IPS DF 19.7 (cell line): ENCODE data around the gene RGSL1.
"Not testable (repeated sequence)": the region's sequence is repeated elsewhere in the genome, so short reads cannot be mapped to it uniquely, and the experiment has no call there.

Experiments used
- DNase-seq: peaks from one replicate; pipeline ENCODE4 v3.0.0-alpha.2; 2013; ENCODE audit warnings: low read depth, low spot score

The RGSL1 gene

DNA sequence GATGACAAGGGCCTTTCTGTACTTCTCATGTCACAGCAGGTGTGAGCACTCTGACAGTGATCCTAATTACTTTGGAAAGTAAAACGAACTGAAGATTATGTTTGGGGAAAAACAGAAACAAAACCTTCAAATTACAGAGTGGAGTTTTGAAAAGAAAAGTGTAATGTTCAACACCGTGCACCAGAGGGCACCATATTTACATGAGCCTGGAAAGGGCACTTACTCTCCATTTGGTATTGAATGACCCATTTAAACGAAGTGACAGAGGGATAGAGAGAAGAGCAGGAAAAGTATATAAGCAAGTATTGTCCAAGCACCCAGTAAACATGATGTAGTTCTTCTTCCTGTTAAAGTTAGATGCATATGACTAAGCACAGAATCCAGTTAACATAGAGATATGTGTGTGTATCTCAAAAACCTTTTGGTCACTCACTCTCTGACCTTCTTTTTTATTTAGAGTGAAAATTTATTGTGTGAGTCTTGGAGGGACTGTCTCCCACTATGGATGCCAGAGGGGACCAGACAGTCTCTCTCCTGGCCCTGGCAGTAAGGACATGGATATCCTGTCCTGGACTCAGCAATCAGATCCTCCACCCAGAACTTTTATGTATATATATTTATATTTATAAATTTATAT, 3.8 kb upstream of the RGSL1 start:
- no peak for DNase-seq

GRCh38 chr1:182447124-182447523, 2.8 kb upstream of the RGSL1 start:
- DNase-seq, result not testable (repeated sequence)

GRCh38 chr1:182447660-182448059, 2.3 kb upstream of the RGSL1 start:
- no peak for DNase-seq

DNA sequence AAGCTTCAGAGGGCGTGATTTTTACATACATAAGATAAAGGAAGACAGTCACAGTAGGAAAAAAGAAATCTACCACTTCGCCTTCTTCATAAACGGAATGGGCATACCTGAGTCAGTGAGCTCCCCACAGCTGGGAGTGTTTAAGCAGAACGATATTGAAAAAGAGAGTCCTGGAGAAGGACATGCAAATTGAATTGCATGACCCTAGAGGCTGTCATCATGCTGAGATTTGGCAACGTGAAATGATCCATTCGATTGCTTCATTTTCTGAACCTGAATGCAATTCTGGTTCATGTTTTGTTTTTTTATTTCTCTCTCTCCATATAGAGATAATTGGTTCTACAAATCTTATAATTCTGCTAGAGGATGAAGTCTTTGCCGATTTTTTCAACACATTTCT, 3.7 kb downstream of the RGSL1 start:
- no peak for DNase-seq

DNA sequence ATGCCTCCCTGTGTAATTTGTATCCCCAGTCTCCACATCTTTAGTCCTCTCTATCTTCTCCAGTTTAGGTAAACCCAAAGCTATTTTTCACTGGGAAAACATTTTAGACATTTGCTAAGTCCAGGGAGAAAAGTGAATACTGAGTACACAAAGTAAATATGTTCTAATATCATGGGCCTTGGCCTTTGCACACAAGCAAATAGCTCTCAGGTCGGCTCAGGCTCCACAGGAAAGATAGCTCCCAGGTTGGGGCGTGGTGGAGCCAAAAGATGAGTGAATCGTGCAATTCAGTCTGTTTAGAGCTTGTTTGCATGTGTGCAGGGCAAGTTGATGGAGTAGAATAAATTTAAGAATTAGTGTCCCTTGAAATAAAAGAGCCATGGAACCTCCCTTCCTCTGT, 7.9 kb downstream of the RGSL1 start:
- DNase-seq, result no peak

DNA sequence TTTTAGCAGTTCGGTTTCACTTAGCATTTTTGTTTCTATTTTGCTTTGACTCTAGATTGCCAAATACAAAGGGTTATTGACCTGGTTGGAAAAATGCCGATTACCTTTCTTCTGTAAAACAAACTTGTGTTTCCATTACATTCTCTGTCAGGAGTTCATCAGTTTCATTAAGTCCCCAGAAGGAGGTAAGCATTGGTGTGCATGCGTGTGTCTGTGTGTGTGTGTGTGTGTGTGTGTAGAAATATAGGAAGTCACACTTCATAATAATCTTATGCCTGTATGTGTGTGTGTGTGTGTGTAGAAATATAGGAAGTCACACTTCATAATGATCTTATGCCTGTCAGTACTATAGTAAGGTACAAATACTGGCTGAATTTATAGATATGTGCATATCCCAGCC, 10.0 kb downstream of the RGSL1 start:
- no peak for DNase-seq

- no peak for DNase-seq
Observed at GRCh38 chr1:182460550-182460951, 10.6 kb downstream of the RGSL1 start.

DNA sequence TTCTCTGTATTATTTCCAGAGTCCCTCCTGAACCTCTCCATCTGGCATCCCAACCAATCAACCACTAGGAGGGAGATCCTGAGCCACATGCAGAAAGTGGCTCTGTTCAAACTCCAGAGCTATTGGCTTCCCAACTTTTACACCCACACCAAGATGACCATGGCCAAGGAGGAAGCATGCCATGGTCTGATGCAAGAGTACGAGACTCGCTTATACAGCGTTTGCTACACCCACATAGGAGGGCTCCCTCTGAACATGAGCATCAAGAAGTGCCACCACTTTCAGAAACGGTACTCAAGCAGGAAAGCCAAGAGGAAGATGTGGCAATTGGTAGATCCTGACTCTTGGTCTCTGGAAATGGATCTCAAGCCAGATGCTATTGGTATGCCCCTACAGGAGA, 23.6 kb downstream of the RGSL1 start:
- DNase-seq, result no peak

- DNase-seq, result no peak
Observed at GRCh38 chr1:182476625-182477024, 26.7 kb downstream of the RGSL1 start.

- no peak for DNase-seq
Observed at GRCh38 chr1:182478238-182478637, 28.3 kb downstream of the RGSL1 start.

DNA sequence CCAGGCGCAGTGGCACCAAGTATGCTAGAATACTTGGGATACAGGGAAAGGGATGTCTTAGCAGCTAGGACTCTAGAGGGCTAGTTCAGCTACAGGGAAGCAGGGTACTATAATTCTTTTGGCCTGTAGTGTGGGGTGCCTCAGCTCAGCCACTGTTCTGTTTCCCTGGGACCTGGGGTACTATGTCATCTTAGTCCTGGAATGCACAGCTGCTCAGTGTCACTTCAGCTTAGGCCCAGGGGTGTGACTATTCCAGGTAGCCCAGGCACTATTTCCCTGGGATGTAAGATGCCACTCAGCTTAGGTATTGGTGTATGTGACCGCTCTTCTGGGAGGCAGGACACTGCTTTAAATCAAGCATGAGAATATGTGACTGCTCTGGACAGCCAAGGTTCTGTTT, 34.1 kb downstream of the RGSL1 start:
- DNase-seq, result no peak

DNA sequence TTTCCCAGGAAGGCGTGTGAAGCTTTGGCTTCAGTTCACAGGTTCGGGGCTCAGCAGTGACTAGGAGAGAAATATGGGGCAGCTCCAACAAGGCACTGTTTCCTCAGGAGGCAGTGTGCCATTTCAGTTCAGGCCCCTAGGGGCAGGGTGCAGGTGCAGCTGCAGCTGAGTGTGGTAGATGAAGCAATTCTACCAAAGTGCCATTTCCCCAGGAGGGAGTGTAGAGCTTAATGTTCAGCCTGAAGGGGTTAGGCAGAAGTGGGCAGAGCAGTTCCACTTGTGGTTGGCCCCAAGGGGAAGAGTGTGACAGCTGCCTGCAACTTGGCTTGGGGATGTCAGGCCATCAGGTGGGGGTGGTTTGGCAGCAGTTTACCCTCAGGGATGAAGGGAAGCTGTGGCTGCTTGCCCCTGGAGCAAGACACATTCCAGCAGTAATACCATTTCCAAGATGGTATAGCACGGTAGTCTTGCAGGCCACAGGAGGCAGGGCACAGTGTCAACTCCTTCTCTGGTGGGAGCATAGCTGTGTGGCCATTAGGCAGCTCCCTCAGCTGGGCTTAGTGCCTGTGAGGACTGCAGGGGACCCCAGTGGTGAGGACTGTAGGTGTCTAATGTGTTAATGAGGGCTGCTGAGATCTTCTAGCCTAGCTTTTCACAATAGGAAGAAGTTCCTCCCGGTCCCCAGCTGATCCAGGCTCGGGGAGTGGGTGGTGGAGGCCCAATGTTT, 34.7 kb downstream of the RGSL1 start:
- DNase-seq, result peak; percentile 15

- DNase-seq, result no peak
Observed at GRCh38 chr1:182485861-182486260, 35.9 kb downstream of the RGSL1 start.

- no peak for DNase-seq
Observed at GRCh38 chr1:182488803-182489202, 38.9 kb downstream of the RGSL1 start.

DNA sequence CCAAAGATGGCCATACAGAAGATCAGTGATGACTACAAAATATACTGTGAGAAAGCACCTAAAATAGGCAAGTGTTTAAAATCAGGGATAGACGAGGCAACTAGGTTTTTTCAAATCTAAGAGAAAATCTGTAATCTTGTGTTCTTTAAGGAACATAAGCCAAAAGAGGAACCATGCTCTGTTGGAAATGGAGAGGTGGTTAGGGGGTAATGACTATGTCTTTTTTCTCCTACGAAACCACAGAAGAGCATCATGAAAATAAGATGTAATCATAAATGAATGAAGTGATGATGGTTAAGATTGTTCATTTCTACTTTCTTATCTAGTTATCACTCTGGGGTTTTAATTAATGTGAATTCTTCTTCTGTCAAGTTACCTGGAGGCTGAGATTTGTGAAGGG, 43.1 kb downstream of the RGSL1 start:
- no peak for DNase-seq

- no peak for DNase-seq
Observed at GRCh38 chr1:182495002-182495401, 45.1 kb downstream of the RGSL1 start.

DNA sequence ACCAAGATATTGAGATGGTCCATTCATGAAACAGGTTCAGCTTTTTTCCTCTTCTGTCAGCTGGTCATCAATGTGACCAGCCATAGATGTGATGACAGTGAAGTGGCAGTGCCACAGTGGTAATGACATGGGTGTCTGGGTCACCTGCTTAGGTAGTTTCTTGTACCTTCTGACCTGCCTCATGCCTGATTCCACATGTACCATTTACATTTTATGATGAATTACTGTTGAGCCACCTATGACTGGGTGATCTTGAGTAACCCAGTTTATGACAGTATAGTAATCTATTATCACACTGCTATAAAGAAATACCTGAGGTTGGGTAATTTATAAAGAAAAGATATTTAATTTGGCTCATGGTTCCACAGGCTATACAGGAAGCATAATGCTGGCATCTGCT, 45.7 kb downstream of the RGSL1 start:
- DNase-seq, result no peak

DNA sequence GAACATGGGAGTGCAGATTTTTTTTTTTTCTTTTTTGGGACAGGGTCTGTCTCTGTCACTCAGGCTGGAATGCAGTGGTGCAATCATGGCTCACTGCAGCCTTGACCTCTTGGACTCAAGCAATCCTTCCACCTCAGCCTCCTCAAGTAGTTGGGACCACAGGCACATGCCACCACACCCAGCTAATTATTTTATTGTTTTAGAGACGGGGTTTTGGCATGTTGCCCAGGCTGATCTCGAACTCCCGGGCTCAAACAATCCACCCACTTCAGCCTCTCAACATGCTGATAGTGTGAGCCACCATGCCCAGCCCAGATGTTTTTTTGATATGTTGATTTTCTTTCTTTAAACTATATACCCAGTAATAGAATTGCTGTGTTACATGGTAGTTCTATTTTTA, 57.7 kb downstream of the RGSL1 start:
- no peak for DNase-seq

GRCh38 chr1:182515556-182515955, 65.6 kb downstream of the RGSL1 start:
- DNase-seq, result no peak

GRCh38 chr1:182520736-182521135, 70.8 kb downstream of the RGSL1 start:
- no peak for DNase-seq

DNA sequence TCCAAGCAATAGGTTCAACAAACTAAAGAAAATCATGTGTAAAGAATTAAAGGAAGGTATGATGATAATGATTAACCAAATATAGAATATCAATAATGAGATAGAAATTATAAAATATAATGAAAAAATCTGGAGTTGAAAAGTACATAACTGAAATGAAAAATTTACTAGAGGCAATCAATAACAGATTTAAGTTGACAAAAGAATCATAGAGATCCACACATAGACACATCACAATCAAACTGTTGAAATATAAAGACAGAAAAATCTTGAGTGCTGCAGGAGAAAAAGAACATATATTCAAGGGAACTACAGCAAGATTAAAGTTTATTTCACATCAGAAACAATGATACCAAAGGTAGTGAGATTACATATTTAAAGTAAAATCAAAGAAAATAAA, 75.4 kb downstream of the RGSL1 start:
- DNase-seq, result no peak

GRCh38 chr1:182527680-182528079, 77.7 kb downstream of the RGSL1 start:
- no peak for DNase-seq

DNA sequence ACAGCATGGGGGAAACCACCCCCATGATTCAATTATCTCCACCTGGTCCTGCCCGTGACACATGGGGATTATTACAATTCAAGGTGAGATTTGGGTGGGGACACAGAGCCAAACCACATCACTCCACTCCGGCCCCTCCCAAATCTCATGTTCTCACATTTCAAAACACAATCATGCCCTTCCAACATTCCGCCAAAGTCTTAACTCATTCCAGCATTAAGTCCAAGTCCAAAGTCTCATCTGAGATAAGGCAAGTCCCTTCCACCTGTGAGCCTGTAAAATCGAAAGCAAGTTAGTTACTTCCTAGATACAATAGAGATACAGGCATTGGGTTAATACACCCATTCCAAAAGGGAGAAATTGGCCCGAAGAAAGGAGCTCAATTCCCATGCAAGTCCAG, 78.3 kb downstream of the RGSL1 start:
- not testable (repeated sequence) for DNase-seq

DNA sequence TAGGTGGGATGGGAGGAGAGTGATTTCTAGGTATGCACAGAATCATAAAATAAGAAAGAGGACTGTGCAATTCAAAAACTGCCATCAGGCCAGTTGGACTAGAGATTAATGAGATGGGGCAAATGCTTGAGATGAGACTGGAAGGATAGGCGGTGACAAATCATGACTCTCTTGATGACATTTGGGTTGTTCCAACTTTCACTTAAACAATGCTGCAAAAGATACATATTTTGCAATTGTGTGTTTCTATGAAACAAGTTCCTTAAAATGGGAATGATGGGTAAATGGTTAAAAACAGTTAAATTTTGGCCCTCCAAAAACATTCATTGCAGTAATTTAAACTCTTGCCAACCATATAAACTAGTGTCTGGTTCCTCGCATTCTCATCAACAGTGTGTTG, 84.0 kb downstream of the RGSL1 start:
- no peak for DNase-seq
